Effector memory CD8-positive, alpha-beta T cell (primary cell): ENCODE measurements around the gene PIK3R4.

ENCODE experiments used
- ATAC-seq: fragments of 150-1000 bp; cut with Tn5 transposase; replicated peaks from 2 replicates; pipeline ENCODE4 v1.10.0; 2021; ENCODE audit warnings: mild to moderate bottlenecking, moderate library complexity
- DNase-seq, 3 experiments: peaks; one replicate each; pipeline ENCODE4 v3.0.0; 2021
- H3K27ac Mint-ChIP-seq, 2 donors: one replicate each; pipeline ENCODE4 v1.8.0; 2022; ENCODE audit warnings: mild to moderate bottlenecking in 2 of 2, mixed read lengths in 2 of 2, moderate library complexity in 2 of 2
- H3K27me3 Mint-ChIP-seq, 2 donors: one replicate each; pipeline ENCODE4 v1.8.0; 2022; ENCODE audit warnings: mixed read lengths in 2 of 2
- H3K36me3 Mint-ChIP-seq: one replicate; pipeline ENCODE4 v1.8.0; 2022; ENCODE audit warnings: mild to moderate bottlenecking, moderate library complexity, mixed read lengths; ENCODE audit not compliant: insufficient read depth
- H3K4me1 Mint-ChIP-seq, 2 donors: one replicate each; pipeline ENCODE4 v1.8.0; 2022; ENCODE audit warnings: low read depth in 2 of 2, mixed read lengths in 2 of 2
- H3K4me3 Mint-ChIP-seq, 2 donors: one replicate each; pipeline ENCODE4 v1.8.0; 2022; ENCODE audit warnings: mild to moderate bottlenecking in 2 of 2, mixed read lengths in 2 of 2, moderate library complexity in 2 of 2
- H3K9me3 Mint-ChIP-seq, 2 donors: one replicate each; pipeline ENCODE4 v1.8.0; 2022; ENCODE audit warnings: mixed read lengths in 2 of 2

Gene PIK3R4

DNA sequence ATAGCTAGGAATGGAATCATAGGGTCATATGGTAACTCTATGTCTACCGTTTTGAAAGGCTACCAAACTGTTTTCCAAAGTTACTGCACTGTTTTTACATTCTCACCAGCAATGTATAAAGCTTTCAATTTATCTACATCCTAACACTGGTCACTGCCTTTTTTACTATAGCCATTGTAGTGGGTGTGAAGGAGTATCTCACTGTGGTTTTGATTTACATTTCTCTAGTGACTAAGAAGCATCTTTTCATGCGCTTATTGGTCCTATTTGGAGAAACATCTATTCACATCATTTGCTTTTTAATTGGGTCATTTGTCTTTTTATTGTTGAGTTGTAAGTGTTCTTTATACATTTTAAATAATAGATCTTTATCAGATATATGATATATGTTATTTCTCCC lies 53.3 kb downstream of the PIK3R4 start:
- H3K4me1 Mint-ChIP-seq: peaks cover 0 to 3% of the 10 kb centered on the region in 2 donors
- DNase-seq (no peak), ATAC-seq (no peak)
- H3K27me3 Mint-ChIP-seq: no peaks in the 10 kb centered on the region
- H3K27ac Mint-ChIP-seq: no peak overlapping the region
- H3K4me3 Mint-ChIP-seq: no peak overlapping the region
- peaks cover 43% of the 10 kb centered on the region for H3K36me3 Mint-ChIP-seq
- H3K9me3 Mint-ChIP-seq: no peaks in the 10 kb centered on the region

DNA sequence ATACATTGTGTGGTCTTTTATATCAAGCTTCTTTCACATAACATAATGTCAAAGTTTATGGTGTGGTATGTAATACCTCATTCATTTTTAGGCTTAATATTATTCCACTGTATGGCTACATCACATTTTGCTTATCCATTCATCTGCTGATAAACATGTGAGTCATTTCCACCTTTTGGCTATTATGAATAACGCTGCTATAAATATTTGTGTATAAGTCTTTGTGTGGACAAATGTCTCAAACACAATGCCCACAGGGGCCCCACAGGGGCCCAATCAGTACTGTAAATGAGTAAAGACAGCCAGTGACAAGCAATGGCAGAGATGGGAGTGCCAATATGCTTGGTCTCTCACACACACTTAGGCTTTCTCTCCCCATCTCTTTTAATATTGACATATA lies 54.2 kb downstream of the PIK3R4 start:
- ATAC-seq: no peak
- no peak overlapping the region for H3K4me3 Mint-ChIP-seq

DNA sequence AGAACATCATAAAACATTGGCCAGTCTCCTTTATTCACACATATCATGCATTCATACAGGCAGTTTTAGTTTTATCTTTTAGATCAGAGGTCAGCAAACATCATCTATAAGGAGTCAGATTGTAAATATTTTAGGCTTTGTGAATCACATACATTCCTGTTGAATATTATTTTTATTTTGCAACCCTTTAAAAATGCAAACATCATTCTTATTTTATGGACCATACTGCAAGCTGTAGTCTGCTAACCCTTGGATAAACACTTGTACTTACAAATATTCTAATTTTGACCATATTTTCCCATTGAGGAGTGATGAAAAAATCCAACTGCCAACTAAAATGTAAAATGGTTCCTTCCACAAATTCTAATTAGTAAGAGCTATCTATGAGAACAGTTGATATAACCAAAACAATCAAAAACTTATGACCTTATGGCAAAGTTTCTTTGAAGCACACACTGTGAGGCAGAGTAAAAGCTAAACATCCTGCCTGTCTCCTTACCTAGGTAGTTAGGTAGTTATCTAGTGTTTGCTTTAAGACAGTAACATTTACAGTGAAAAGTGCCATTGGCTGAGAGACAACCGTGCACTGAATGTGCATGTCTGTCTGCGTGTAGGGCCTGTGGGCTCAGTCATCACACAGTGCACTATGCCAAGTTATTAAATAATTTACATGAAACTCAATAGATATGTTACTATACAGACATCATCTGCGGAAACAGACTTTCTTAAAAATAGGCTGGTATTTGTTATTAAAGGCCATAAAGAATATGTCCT lies 57.7 kb downstream of the PIK3R4 start:
- DNase-seq (no peak), ATAC-seq (no peak)

More for the DNA sequence above, 54.2 kb downstream of the PIK3R4 start:
- DNase-seq: no peak
- Mint-ChIP-seq H3K27me3 (no peaks in the 10 kb centered on the region), H3K36me3 (peaks cover 46% of the 10 kb centered on the region), H3K4me1 (peaks cover 0 to 3% of the 10 kb centered on the region in 2 donors), H3K9me3 (no peaks in the 10 kb centered on the region), H3K27ac (no peak overlapping the region)

DNA sequence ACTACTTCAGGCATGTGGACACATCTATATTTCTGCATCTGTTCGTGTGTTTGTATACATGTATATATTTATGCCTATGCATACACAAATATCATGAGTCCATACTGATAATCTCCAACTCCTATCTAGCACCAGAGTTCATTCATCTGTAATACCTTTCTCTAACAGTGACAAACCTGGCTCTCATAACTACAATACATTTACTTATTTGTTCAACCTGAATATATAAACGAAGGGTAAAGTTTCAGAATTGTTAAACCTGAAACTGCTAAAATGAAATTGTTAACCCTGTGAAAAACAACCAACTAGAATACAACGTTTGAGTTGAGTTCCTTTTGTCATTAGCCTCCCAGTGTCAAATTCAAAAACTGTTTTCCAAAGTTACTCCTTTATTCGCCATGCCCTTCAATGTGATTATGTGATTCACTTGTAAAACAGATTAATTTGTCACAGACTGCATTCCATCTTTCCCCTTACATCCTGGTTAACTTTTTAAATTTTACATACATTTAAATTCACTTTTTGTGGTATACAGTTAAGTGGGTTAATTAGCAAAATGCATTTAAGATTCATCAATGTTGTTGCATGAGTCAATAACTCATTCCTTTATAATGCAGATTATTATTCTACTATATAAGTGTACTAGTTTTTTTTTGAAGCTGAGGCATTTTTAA lies 58.5 kb downstream of the PIK3R4 start:
- ATAC-seq: no peak
- H3K27ac Mint-ChIP-seq: no peak overlapping the region
- H3K27me3 Mint-ChIP-seq: no peaks in the 10 kb centered on the region
- H3K9me3 Mint-ChIP-seq: no peaks in the 10 kb centered on the region
- peaks cover 0 to 5% of the 10 kb centered on the region in 2 donors for H3K4me1 Mint-ChIP-seq
- peaks cover 51% of the 10 kb centered on the region for H3K36me3 Mint-ChIP-seq
- H3K4me3 Mint-ChIP-seq: no peak overlapping the region
- no peak for DNase-seq

More for the DNA sequence above, 57.7 kb downstream of the PIK3R4 start:
- H3K9me3 Mint-ChIP-seq: no peaks in the 10 kb centered on the region
- H3K27me3 Mint-ChIP-seq: no peaks in the 10 kb centered on the region
- H3K4me1 Mint-ChIP-seq: peaks cover 0 to 5% of the 10 kb centered on the region in 2 donors
- peaks cover 43% of the 10 kb centered on the region for H3K36me3 Mint-ChIP-seq
- no peak overlapping the region for H3K4me3 Mint-ChIP-seq
- H3K27ac Mint-ChIP-seq: no peak overlapping the region

DNA sequence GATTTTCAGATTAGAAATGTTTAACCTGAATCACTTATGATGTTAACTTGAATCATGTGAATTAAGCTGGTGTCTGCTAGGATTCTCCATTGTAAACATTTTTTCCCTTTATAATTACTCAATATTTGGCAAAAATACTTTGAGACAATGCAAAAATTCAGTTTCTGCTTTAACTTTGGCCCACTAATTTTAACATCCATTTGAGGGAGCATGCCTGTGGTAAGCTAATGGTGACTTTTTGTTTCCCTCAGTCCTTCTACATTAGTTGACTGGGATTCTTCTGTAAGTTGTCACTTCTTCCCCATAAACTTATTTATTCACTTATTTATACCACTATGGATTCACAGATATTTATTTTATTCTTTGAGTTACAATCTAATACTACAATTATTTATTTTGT lies 59.3 kb downstream of the PIK3R4 start:
- H3K27ac Mint-ChIP-seq: no peak overlapping the region
- no peak overlapping the region for H3K4me3 Mint-ChIP-seq
- ATAC-seq: no peak
- H3K4me1 Mint-ChIP-seq: peaks cover 0 to 5% of the 10 kb centered on the region in 2 donors
- no peak for DNase-seq
- peaks cover 55% of the 10 kb centered on the region for H3K36me3 Mint-ChIP-seq
- no peaks in the 10 kb centered on the region for H3K27me3 Mint-ChIP-seq
- no peaks in the 10 kb centered on the region for H3K9me3 Mint-ChIP-seq

DNA sequence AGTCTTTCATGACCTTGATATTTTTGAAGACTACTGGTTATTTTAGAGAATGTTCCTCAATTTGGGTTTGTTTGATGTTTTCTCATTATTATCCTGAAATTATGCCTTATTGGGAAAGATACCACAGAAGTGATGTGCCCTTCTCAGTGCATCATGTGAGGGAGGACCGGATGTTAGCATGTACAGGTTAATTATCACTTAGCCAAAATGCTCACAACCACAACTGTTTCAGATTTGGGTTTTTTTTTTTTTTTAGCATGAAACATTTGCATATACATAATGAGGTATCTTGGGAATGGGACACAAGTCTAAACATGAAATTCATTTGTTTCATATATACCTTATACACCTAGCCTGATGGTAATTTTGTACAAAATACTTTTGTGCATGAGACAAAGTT lies 59.8 kb downstream of the PIK3R4 start:
- no peak for ATAC-seq
- peaks cover 0 to 5% of the 10 kb centered on the region in 2 donors for H3K4me1 Mint-ChIP-seq
- no peaks in the 10 kb centered on the region for H3K9me3 Mint-ChIP-seq
- DNase-seq: no peak
- H3K27ac Mint-ChIP-seq: no peak overlapping the region
- peaks cover 51% of the 10 kb centered on the region for H3K36me3 Mint-ChIP-seq
- no peaks in the 10 kb centered on the region for H3K27me3 Mint-ChIP-seq
- no peak overlapping the region for H3K4me3 Mint-ChIP-seq

DNA sequence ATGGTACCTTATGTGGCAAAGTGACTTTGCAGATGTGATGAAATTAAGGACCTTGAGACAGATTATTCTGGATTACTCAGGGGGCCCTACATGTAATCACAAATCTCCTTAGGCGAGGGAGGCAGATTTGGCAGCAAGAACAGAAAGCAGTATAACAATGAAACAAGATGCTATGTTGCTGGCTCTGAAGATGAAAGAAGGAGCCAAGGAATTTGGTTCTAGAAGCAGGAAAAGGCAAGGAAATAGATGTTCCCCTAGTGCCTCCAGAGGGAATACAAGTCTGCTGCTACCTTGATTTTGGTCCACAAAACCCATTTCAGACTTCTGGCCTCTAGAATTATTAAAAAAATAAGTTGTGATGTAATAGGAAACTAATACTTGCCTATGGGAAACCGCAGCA lies 64.5 kb downstream of the PIK3R4 start:
- no peak for ATAC-seq
- no peak overlapping the region for H3K4me3 Mint-ChIP-seq
- H3K4me1 Mint-ChIP-seq: peaks cover 0 to 2% of the 10 kb centered on the region in 2 donors
- peaks cover 43% of the 10 kb centered on the region for H3K36me3 Mint-ChIP-seq
- no peaks in the 10 kb centered on the region for H3K9me3 Mint-ChIP-seq
- H3K27me3 Mint-ChIP-seq: no peaks in the 10 kb centered on the region
- no peak overlapping the region for H3K27ac Mint-ChIP-seq
- no peak for DNase-seq

DNA sequence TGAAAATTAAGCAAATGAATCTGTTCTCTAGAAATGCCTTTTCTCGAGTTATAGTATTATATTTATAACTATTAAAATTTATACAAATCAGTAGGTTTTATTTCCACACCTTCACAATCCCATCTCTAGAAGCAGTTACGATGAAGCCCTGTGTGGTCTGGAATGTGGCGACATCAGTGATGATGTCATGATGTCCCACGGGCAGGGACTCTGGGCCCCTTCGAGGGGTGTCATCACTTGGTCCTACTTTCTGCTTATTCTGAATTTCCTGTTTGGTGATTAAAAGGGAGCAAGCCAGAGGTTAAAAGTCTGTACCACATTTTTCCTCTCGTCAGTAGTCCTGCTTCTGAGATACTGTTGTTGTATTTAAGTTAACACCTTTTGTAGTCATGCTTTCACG lies 67.4 kb downstream of the PIK3R4 start:
- no peak for DNase-seq

DNA sequence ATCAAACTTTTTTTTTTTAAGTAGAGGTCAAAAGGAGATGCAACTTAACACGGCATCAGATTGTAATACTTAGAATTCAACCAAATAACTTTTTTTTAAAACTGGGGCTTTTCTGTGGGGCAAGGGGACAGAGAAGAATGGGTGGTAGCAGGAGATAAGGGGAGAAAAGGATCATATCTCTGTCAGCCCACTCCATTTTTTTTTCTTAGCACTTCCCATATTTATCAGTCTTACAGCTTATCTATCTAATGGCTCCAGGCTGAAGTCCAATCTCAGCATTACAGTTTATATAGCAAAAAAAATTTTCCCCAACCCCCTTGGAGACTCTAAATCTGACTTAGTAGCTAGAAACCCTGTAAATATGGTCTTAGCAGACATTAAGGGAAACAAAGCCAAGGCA lies 69.3 kb downstream of the PIK3R4 start:
- no peaks in the 10 kb centered on the region for H3K27me3 Mint-ChIP-seq
- H3K4me1 Mint-ChIP-seq: no peaks in the 10 kb centered on the region
- DNase-seq: no peak
- H3K9me3 Mint-ChIP-seq: no peaks in the 10 kb centered on the region
- H3K27ac Mint-ChIP-seq: no peak overlapping the region
- no peak for ATAC-seq
- no peak overlapping the region for H3K4me3 Mint-ChIP-seq
- H3K36me3 Mint-ChIP-seq: peaks cover 34% of the 10 kb centered on the region

More for the DNA sequence above, 67.4 kb downstream of the PIK3R4 start:
- H3K27me3 Mint-ChIP-seq: no peaks in the 10 kb centered on the region
- no peak for ATAC-seq
- no peaks in the 10 kb centered on the region for H3K4me1 Mint-ChIP-seq
- peaks cover 43% of the 10 kb centered on the region for H3K36me3 Mint-ChIP-seq
- H3K9me3 Mint-ChIP-seq: no peaks in the 10 kb centered on the region
- H3K27ac Mint-ChIP-seq: no peak overlapping the region
- no peak overlapping the region for H3K4me3 Mint-ChIP-seq

DNA sequence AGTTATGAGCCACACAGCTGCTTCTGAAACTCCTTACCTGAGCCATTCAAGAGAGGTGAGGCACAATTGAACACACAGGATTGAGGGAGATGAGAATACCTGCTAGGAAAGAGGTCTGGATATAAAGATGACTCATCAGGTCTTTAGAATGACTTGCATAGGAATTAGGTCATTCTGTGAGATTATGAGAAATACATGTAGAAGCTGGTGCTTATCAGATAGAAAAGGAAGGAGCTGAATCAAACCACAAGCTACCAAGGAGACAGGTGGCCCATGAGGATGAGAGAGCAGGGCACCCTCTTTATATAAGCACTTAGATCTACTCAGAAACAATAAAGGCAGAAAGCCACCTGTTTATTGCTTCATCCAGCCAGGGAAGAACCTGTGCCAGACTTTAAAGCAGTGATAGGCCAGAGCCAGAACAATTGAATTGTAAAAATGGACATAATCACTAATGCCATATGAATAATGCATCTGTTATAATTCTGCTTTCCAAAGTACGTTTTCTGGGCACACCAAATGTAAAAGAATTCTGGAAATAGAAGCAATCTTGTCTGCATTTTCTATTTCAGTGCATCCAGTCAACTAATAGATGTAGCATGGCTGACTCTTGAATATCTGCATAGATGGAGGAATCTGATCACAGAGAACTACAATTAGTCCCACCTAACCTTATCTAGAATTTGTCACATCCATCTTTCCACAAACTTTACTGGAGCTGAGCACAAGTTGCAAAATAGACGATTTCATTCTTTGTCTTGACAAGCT lies 74.9 kb downstream of the PIK3R4 start:
- Mint-ChIP-seq H3K4me1 (no peaks in the 10 kb centered on the region), H3K9me3 (no peaks in the 10 kb centered on the region), H3K27ac (no peak overlapping the region), H3K27me3 (no peaks in the 10 kb centered on the region), H3K4me3 (no peak overlapping the region), H3K36me3 (peaks cover 11% of the 10 kb centered on the region)
- DNase-seq: no peak
- no peak for ATAC-seq

DNA sequence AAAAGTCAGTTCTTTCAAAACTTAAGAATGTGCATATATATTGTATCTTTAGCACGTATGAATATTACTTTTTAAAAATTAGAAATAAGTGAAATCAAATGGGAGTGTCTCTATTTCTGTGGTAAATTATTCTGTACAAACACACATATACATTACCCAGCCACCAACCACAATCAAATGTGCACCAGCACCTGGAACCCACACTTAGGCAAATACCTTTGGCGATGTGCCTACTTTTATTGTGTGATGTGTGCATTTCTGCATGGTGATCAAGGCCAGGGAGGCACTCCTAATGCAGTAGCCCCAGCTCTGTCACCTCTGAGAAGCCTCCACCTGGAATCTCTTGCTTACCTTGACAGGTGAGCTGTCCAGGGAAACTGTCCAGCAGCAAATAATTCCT lies 76.9 kb downstream of the PIK3R4 start:
- no peak for DNase-seq
- Mint-ChIP-seq H3K36me3 (peaks cover 6% of the 10 kb centered on the region), H3K9me3 (no peaks in the 10 kb centered on the region), H3K4me1 (no peaks in the 10 kb centered on the region), H3K4me3 (no peak overlapping the region), H3K27ac (no peak overlapping the region), H3K27me3 (no peaks in the 10 kb centered on the region)
- ATAC-seq: no peak

DNA sequence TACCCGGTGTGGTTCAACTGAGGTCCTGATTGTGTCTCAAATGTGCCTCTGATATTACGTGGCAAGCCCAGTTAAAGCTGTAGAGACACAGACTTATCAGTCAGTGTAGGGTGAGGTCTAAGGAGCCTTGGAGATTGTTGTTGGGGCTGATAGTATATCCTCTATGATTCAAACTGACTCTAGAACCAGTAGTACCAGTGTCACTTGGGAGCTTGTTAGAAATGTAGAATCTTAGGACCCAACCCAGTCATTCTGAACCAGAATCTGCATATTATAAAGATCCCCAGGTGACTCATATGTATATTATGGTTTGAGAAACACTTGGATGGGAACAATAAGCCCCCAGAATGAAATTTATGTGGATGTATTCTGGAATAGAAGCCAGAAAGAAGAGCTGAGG lies 83.5 kb downstream of the PIK3R4 start:
- DNase-seq: no peak
- Mint-ChIP-seq H3K4me1 (no peaks in the 10 kb centered on the region), H3K27me3 (no peaks in the 10 kb centered on the region), H3K36me3 (no peaks in the 10 kb centered on the region), H3K27ac (no peak overlapping the region), H3K4me3 (no peak overlapping the region), H3K9me3 (no peaks in the 10 kb centered on the region)
- ATAC-seq: no peak

DNA sequence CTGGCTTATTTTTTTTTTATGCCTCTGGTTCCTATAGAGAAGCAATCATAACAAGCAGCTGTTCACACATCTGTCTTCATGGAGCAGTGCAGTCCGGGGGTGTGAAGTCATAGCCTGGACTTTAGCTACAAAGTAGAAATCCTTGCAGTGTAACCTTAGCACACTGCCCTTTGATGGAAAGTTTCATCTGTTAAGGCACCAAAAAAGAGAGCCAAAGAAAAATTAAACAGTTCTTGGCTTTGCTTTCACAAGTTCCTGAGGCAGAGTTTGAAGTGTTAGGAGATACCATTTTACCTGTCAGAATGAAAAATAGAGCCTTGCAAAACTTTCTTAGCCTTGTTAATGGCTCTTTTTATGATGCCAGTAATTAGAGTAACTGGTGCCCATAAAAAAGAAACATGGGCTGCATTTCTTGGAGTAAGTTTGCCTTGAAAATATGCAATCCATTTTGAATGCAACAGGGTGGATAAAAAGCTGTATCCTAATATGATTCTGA lies 84.1 kb downstream of the PIK3R4 start:
- ATAC-seq (no peak), DNase-seq (no peak)
- H3K36me3 Mint-ChIP-seq: no peaks in the 10 kb centered on the region
- H3K9me3 Mint-ChIP-seq: no peaks in the 10 kb centered on the region
- H3K4me3 Mint-ChIP-seq: no peak overlapping the region
- H3K4me1 Mint-ChIP-seq: no peaks in the 10 kb centered on the region
- H3K27me3 Mint-ChIP-seq: no peaks in the 10 kb centered on the region
- H3K27ac Mint-ChIP-seq: no peak overlapping the region
